ENCODE results near the gene SUN2. TPM values are rescaled to one million over a fixed set of nuclear protein-coding genes. Genes with fewer than 3 reads are reported as not detected.

The SUN2 gene
- total RNA-seq, 4 donors from 2014 or later: 118 to 285 (median 175) TPM

GRCh38 chr22:38750638-38751037 is 5.2 kb downstream of the SUN2 start:
- Histone ChIP-seq H3K4me1 (peaks cover 3 to 10% of the 10 kb centered on the region in 2 donors), H3K27me3 (no peaks in the 10 kb centered on the region), H3K27ac (no peak overlapping the region), H3K9me3 (no peaks in the 10 kb centered on the region), H3K36me3 (no peaks in the 10 kb centered on the region), H3K4me3 (no peak overlapping the region)
- intact Hi-C loops (cut with DNase I; ENCODE audit: low total_unique reads): no loop called here
- no peak for DNase-seq
- TF ChIP-seq POLR2A (IDR thresholded peaks at IDR 0.05) (no peak), CTCF (IDR thresholded peaks at IDR 0.05) (no peak)

- no peaks in the 10 kb centered on the region for H3K9me3 ChIP-seq
These were observed 5.7 kb downstream of the SUN2 start for GRCh38 chr22:38750104-38750503.

GRCh38 chr22:38748487-38749136 is 7.2 kb downstream of the SUN2 start:
- no peak for DNase-seq
- no peaks in the 10 kb centered on the region for H3K27me3 ChIP-seq
- no peaks in the 10 kb centered on the region for H3K9me3 ChIP-seq
- H3K27ac ChIP-seq: no peak overlapping the region
- TF ChIP-seq POLR2A (IDR thresholded peaks at IDR 0.05) (no peak), CTCF (IDR thresholded peaks at IDR 0.05) (no peak)
- no peak overlapping the region for H3K4me3 ChIP-seq
- H3K36me3 ChIP-seq: no peaks in the 10 kb centered on the region
- intact Hi-C loops (cut with DNase I; ENCODE audit: low total_unique reads): no loop called here
- peaks cover under 1 to 5% of the 10 kb centered on the region in 2 donors for H3K4me1 ChIP-seq

More at GRCh38 chr22:38750104-38750503, 5.7 kb downstream of the SUN2 start:
- Histone ChIP-seq H3K4me3 (no peak overlapping the region), H3K4me1 (peaks cover 3 to 10% of the 10 kb centered on the region in 2 donors), H3K27ac (no peak overlapping the region), H3K36me3 (no peaks in the 10 kb centered on the region), H3K27me3 (no peaks in the 10 kb centered on the region)
- TF ChIP-seq CTCF (IDR thresholded peaks at IDR 0.05) (no peak), POLR2A (IDR thresholded peaks at IDR 0.05) (no peak)
- DNase-seq: no peak
- intact Hi-C loops (cut with DNase I; ENCODE audit: low total_unique reads): no loop called here

- DNase-seq: no peak
- no peaks in the 10 kb centered on the region for H3K4me1 ChIP-seq
- intact Hi-C loops (cut with DNase I; ENCODE audit: low total_unique reads): no loop called here
- H3K4me3 ChIP-seq: no peak overlapping the region
- TF ChIP-seq CTCF (IDR thresholded peaks at IDR 0.05): no peak
- no peak for TF ChIP-seq POLR2A (IDR thresholded peaks at IDR 0.05)
- no peaks in the 10 kb centered on the region for H3K27me3 ChIP-seq
- H3K36me3 ChIP-seq: peaks cover 0 to 2% of the 10 kb centered on the region in 2 donors
- H3K27ac ChIP-seq: no peak overlapping the region
- H3K9me3 ChIP-seq: no peaks in the 10 kb centered on the region
These were observed 9.9 kb downstream of the SUN2 start for GRCh38 chr22:38745676-38746460.

- intact Hi-C loops (cut with DNase I; ENCODE audit: low total_unique reads): no loop called here
- no peak for DNase-seq
- H3K27ac ChIP-seq: no peak overlapping the region
- no peak for TF ChIP-seq CTCF (IDR thresholded peaks at IDR 0.05)
- no peak for TF ChIP-seq POLR2A (IDR thresholded peaks at IDR 0.05)
- peaks cover 0 to 2% of the 10 kb centered on the region in 2 donors for H3K36me3 ChIP-seq
- H3K9me3 ChIP-seq: no peaks in the 10 kb centered on the region
- H3K27me3 ChIP-seq: no peaks in the 10 kb centered on the region
- H3K4me3 ChIP-seq: no peak overlapping the region
- H3K4me1 ChIP-seq: no peaks in the 10 kb centered on the region
These were observed 10.8 kb downstream of the SUN2 start for GRCh38 chr22:38744981-38745380.

Measured in uterus (tissue), 4 donors.